NCI-H1694 (cell line): ENCODE results near the gene CYP1B1.
"Not testable (repeated sequence)": the region's sequence is repeated elsewhere in the genome, so short reads cannot be mapped to it uniquely, and the experiment has no call there.

ENCODE experiments used
- DNase-seq: peaks from one replicate; lab custom pipeline; 2025; lab: John Stamatoyannopoulos, UW

The CYP1B1 gene

DNA sequence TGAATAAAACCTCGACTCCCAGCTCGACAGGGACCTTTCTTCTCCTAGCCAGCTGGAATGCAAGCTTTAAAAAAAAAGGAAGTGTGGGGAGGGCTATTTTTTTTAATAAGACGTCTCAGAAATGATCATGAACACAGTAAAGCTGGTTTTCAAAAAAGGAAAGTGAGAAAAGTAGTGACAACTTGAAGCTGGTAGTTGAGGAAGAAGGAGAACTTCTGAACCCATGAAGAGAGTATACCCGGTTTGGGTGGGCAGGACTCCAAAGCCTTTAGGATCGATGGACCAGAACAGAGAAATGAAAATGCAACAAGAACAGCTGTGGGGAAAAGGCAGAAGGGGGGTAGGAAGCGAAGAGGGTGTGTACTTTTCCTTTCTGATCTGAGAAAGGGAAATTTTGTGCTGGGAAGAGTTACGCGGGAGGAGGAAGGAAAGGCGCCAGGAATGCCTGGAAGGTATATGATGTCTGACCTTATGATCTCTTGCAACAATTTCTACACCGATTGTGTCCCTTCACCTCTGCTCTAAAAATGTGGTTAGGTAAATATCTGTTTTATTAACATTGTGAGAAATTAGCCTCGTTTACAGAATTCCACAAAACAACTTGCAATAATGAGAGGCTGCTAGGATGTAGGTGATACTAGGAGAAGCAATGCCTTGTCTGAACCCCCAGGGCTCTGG lies 22.6 kb upstream of the CYP1B1 start:
- DNase-seq, result no peak

DNA sequence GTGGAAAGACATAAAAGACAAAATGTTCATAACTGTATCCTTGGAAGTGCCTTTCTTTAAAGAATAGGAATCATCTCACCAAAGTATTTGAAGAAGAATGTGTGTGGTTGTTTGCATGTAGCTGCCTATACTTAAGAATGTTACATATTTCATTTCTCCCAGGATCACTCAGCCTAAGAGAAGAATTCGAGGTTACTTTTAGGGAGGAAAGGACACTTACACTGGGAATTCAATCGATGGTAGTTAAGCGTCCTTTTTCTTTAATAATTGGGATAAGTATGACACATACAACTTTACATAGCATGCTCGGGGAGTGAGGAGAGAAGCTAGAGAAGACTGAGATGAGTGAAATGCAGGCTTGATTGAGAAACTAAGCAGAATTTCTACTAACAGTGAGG lies 22.0 kb upstream of the CYP1B1 start:
- no peak for DNase-seq

DNA sequence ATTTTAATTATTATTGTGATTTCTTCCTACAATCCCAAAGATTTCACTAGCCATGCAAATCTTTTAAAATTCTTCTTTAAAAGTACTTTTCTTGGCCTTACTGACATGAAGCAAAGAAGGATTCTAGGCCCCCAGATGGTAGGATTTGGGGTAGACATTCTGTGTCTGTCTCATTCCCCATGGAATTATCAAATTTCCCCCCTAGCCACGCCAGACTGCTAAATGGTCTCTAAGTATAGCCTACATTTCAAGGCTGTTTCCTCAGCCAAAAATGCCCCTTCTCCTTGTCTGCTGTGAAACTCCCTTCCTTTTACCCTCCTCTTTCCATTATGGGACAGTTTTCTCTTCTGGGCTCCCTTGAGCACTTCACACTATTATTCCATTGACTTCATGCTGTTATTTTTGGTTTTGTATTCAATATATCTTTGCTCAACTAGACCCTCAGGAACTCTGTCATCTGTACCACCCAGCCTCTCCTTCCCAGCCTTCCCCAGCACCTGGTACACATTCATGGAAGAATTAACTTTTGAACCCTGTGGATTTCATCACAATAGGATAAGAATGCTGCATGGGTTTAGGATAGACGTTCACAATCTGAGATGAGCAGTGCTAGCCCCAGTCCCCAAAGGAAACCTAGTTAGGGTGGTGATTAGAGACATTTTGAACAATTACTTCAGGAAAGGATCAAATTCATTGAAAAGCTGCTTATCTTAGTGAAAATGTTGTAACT lies 21.5 kb upstream of the CYP1B1 start:
- DNase-seq, result no peak

DNA sequence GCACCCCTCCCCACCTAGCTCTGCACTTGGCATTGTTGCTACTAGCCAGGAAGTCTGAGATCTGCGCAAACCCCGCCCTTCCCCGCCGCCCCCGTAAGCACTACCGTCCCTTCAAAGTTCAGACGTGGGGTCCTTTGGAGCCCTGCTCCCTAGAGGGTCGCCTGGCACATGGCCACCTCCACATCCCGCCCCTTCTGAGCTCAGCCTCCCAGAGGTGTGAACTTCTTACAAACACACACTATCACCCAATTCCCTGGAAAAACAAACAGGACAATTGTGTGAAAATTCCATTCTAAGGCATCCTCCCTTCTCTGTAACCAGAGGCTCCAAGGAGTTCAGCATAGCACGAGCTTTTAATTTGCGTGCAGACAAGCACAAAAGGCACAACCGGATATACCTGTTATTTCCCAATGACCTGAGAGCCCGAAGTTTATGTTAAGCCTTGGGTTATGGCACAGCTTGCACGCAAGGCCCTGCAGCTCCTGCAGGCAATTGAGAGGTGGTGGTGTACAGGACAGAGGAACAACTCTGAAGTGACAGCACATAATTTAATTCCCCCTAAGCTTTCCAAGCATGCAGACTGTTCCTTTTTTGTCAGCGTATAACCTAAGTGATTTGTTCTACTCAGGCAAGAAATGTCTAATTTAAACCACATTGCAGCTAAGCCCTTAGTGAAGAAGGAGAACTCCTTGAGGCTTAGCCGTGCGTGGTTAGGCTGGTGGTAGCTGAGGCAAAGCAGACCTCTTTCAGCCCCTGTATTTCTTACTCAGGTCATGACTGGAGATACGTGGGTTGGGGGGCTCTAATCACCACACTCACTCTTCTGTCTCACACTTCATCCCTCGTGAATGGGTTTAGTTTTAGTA lies 20.3 kb upstream of the CYP1B1 start:
- no peak for DNase-seq

DNA sequence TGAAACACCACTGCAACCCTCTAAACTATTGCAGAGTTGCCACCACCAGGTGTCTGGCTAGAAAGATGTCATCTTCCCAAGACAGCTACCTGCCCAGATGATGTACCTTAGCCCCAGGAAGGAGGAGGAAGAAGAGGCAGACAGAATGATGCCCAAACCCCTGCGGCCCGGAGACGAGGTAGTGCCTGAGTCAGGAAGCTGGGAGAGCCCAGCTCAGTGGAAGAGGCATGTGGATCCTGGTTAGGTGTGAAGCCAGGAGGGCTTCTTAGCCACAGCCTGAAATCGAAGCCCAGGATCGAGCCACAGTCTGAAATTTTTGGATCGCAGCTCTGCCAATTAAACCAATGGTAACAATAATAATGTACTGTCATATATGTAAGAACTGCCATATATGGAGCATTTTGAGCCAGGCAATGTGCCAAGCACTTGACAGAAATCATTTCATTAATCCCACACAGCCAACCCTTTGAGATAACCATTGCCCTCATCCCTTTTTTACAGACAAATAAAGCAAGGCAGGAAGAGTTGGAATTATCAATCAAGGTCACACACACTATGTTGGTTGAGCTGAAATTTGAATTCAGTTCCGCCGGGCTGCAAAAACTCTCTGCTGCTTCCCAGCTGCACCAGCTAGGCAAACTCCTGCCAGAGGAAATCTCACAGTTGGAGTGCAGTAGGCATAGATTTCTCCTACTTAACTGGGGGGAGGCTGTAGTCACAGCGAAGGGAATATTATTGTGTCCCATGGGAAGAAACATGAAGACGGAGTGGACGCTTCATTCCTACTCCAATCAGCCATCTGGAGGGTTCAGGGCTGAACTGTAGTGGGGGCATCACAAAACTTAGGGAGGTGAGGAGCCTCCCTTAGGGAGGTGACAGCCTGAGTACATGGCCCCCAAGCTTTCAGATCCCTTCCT lies 19.4 kb upstream of the CYP1B1 start:
- DNase-seq, result no peak

DNA sequence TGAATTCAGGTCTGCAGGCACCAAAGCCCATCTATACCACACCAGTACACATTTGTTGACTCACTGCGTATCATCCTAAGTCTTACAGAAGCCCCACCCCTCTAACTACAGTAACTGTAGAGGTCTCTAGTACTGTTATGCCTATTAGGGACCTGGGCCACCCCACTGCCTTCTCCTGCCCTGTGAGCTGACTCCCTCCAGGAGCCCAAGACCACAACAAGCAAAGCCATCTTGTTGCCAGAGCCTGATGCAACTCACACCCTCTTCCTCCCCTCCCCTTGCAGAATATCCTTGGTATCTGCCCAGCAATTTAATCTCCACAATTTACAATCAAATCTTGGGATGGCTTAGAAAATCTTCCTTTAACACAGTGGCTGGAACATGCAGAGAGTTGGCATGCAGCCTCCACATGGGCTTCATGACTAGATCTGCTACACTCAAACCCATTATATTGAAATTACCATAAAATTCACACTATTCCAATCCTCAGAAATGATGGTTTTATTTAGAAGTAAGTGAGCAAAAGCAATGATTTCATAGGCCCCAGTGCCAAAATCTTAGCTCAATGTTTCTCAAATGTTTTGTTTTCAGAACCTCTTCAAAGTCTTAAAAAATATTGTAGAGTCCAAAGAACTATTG lies 17.7 kb upstream of the CYP1B1 start:
- DNase-seq, result no peak

DNA sequence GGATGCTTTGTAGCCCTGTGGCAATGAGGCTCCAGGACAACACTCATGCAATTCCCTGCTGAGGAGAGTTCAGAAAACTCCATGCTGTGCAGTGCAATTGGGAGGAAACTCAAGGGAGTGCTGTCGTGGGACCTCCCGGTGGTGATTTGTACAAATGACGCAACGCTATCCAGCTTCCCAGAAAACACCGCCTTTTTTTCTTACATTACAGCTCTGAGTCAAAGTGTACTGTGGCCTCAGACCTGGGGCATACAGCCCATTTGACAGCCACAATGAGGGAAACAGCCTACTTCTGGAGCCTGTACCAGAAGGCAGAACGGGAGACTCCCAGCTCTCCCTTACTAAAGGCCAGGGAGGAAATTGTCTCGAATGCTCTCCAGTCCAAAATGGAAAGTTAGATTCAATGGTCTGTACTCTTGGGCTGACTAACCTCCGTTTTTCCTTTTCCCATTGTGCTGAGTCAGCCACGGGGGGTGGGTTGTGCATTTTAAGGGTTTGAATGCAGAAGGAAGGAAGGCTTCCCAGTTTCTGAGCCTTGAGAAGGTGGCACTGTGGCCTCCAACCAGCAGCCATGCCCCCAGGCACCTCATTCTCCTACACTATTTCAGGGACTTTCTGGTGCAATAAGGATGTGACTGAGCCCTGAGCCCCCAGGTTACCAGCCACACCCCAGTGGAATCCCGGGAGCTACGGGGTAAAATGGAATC lies 16.4 kb upstream of the CYP1B1 start:
- no peak for DNase-seq

DNA sequence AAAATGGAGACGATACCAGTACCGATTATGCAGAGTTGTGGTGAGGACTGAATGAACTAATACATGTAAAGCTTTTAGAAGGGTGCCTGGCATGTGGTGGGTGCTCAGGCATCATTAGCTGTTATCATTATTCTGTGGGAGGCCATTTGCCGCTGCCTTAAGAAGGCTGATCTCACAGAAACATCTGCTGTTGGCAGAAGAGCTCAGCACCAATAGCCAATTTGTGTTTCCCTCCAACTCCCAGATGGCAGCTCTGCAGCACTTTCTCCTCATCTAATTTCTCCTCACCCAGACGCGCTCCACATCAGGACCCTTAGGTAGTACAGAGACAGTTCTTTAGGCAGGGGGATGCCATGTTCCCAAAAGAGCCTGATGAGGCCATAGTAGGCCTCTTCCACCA lies 15.8 kb upstream of the CYP1B1 start:
- peak; percentile 76 for DNase-seq

DNA sequence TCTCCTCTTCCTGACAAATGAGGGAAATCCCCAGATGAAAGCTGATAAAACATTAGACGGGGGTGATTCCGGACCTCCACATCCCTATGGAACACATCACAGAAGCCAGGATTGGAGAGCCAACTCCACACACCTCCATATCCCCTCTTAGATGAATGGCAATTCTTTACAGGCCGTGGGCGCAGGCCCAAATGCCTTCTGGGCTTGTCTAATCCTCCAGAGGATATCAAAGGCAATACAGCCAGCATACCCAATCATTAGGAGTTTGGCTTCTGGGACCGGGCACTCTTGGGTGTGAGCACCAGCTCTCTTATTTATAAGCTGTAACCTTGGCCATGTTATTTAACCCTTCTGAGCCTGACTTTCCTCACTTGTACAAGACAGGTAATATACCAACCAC lies 15.0 kb upstream of the CYP1B1 start:
- DNase-seq, result no peak

DNA sequence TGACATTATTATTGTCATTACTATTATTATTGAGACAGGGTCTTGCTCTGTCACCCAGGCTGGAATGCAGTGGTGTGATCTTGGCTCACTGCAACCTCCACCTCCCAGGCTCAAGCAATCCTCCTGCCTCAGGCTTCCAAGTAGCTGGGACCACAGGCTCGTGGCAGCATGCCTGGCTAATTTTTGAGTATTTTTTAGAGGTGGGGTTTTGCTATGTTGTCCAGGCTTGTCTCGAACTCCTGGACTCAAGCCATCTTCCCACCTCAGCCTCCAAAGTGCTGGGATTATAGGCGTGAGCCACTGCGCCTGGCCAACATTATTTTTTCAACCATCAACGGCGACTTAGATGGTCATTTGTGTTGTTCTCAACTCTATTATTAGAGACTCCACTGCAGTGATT lies 14.3 kb upstream of the CYP1B1 start:
- DNase-seq, result not testable (repeated sequence)

DNA sequence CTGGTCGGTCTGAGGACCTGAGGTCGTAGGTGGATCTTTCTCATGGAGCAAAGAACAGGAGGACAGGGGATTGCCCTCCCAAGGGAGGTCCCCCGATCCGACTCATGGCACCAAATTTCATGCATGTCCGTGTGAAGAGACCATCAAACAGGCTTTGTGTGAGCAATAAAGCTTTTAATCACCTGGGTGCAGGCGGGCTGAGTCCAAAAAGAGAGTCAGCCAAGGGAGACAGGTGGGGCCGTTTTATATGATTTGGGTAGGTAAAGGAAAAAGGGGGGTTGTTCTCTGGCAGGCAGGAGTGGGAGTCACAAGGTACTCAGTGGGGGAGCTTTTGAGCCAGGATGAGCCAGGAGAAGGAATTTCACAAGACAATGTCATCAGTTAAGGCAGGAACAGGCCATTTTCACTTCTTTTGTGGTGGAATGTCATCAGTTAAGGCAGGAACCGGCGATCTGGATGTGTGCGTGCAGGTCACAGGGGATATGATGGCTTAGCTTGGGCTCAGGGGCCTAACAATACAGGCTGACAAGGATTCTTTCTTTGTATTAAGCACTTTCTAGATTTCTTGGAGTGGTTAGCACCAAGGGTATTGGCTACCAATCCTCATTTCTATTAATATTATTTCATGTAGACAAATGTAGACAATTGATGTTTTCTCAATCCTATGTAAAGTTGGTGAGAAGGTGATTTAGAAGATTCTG lies 10.2 kb upstream of the CYP1B1 start:
- not testable (repeated sequence) for DNase-seq

DNA sequence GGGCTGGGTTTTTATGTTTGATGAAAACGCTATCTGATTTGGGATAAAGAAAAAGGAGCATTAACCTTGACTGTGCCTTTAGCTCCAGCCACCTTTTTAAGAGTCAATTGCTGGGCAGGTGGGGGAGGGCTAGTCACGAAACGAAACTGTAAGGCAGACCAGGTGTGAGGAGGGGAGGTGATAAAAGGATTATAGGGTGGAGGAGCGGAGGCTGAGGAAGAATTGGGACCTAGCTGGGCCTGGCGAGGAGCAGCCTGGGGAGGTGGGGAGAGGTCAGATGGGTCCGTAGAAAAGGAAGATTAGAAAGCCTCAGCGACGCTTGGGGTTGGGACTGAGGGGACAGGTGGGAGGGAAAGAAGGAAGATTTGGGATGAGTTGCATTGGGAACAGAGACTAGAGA lies 8.6 kb upstream of the CYP1B1 start:
- DNase-seq, result not testable (repeated sequence)

DNA sequence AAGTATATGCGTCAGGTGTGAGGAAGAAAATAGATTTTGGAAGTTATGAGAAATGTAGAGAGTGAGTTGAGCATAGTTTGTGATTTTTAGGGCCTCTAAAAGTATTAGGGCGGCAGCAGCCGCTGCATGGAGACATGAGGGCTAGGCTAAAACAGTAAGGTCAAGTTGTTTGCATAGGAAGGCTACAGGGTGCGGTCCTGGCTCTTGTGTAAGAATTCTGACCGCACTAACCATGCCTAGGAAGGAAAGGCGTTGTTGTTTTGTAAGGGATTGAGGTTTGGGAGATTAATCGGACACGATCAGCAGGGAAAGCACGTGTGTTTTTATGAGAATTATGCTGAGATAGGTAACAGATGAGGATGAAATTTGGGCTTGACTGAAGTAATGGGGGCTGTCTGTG lies 6.8 kb upstream of the CYP1B1 start:
- DNase-seq, result not testable (repeated sequence)

DNA sequence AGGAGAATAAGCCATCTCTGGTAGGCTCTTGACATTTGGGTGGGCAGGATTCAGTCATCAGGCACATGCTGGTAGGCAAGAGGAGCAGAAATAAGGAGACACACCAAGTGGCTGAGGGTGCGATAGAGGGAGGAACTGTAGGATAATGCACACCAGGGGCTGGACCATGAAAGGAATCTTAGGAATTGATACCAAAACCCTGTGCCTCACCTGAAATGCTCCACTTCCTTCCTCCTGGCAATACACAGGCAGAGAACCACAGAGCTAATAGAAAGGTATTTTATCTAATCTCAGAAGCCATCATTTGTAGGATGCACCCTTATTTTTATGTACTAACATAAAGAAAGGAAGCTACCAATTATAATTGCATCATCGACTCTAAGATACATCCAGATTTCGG lies 4.4 kb upstream of the CYP1B1 start:
- no peak for DNase-seq

DNA sequence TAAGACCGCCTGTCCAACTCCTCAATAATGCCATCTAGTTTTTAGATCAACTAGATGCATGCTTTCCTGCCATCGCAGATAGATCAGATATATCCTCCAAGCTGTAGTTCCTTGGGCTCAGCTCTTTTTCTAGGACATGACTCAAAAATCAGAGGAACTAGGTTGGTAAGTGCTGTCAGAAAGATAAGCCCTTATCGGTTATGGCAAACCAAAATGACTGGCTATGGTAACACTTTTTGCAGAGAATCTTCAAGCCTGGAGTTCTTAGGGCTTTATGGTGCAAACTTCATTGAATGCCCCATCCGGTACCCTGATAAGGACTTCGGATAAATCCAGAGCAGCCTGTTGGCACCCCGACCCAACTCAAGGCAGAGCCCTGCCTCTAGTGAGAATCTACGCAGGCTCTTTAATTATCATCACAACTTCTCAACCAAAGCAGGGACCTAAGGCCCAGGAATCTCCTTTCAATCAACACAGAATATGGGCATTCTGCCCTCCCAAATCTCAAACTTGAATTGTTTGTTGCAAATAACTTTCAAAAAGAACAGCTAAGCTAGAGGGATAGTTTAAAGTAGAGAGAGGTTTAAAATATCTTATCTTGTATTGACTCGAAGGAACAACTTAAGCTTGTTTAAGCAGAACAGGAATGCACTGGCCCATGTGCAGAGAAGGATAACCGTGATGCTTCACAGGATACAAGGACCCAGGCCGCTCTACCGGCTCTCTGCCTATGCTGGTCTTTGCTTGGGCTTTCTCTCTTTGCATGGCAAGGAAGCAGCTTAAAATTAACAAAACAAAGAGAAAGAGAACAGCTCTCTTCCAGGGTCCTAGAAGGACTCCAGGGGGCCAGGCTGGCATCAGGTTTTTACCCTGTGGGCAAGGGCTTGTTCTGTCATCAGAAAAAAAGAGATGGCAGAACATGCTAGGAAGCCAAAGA lies 3.4 kb upstream of the CYP1B1 start:
- no peak for DNase-seq

DNA sequence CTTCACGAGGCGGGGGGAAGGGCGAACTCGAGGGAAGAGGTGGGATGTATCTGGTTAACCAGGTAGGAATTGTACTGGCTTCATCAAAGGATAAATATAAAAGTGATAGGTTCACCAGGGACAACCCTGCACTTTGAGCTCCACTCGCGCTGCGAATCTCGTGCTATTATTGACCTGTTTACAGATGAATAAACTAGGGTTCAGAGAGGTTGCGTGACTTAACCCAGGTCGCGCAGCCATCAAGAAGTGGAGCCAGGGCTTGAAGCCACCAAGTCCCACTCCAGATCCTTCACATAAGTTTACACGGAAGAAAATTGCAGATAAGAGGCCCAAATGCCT lies 1.4 kb upstream of the CYP1B1 start:
- no peak for DNase-seq

DNA sequence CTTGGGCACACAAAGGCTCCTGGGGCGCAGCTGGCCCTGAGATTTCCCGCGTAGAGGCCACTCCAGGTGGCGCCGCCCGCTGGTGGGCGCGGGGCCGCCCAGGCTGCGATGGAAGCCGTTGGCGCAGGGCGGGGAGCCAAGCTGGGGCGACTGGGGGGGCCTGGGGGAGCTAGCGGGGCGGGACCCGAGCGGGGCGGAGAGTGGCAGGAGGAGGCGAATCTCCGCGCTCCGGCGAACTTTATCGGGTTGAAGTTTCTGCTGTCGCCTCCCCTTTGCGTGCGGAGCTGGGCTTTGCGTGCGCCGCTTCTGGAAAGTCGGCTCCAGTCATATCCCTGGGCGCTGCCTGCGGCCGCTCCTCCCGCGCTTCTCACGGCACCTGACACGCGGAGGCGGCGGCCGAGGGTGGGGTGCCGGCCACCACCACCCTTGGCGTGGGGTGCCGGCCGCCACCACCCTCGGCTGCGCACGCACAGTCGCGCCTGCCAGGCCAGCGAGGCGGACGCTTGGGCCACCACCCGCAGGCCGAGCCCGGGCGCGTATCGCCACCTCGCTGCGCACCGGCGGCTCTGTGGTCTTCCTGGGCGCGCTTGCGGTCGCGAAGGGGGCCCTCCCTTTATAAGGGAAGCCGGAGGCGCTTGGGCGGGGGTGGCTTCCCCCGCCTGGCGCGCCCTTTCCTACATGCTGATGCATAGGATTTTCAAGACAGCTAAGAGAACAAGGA lies 919 bp upstream of the CYP1B1 start:
- DNase-seq, result peak; percentile 74

DNA sequence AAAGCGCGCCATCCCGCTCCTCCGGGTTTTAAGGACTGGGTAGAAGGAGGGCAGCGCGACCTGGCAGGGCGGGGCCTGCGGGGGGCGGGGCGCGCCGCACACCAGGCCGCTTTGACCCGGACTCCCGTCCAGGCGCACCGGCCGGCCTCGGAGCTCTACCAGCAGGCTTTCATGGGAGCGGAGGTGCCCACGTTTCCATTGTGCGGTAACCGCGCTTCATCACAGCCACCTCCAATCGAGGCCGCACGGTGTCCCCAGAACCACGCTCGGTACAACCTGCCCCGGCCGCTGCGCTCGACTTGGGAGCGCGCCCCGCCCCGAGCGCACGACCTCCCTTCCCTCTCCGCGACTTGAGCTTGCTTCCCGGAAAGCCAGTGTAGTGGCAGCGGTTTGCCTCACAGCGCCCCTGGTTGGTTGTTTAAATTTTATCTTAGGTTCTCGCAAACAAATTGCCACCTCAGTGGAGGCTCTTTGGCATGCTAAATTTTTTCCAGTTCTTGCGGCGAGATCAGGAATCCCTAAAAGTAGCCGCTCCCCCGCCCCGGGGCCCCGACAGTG lies 280 bp upstream of the CYP1B1 start:
- peak; percentile 77 for DNase-seq
